MCF 10A (cell line): ENCODE measurements around the gene CDS1. TPM values are rescaled to one million over a fixed set of nuclear protein-coding genes. Genes with fewer than 3 reads are reported as not detected.

ENCODE experiments used
- BruUV-seq: library from RNA; stranded (reverse); fragments of 400-500 nt; replicated peaks from 2 replicates; lab custom pipeline; 2021; lab: Mats Ljungman, UMichigan
- CTCF ChIA-PET: fragments of 300-600 bp; sonication (Branson Sonifier 250); formaldehyde crosslinking; extraction: SDS; loops from one replicate; lab custom pipeline; 2021; ENCODE audit warnings: antibody characterized with exemption, inconsistent platforms; lab: Yijun Ruan, JAX
- POLR2A ChIA-PET: fragments of 300-600, 350-650 bp; sonication (Branson Sonifier 250); formaldehyde crosslinking; extraction: SDS; loops from one replicate; lab custom pipeline; 2020; ENCODE audit warnings: antibody characterized with exemption, inconsistent platforms; lab: Yijun Ruan, JAX
- DNase-seq: peaks from one replicate; pipeline ENCODE4 v3.0.0-alpha.2; 2018; ENCODE audit not compliant: unreplicated experiment
- H3K27ac Mint-ChIP-seq: one replicate; pipeline ENCODE4 v1.8.0; 2022; ENCODE audit warnings: mild to moderate bottlenecking, low read depth, mixed read lengths; ENCODE audit not compliant: unreplicated experiment
- H3K27me3 Mint-ChIP-seq: one replicate; pipeline ENCODE4 v1.8.0; 2022; ENCODE audit warnings: mixed read lengths; ENCODE audit not compliant: insufficient read depth, unreplicated experiment
- H3K36me3 Mint-ChIP-seq: one replicate; pipeline ENCODE4 v1.8.0; 2022; ENCODE audit warnings: mild to moderate bottlenecking, moderate library complexity, mixed read lengths; ENCODE audit not compliant: insufficient read depth, unreplicated experiment
- H3K4me1 Mint-ChIP-seq: one replicate; pipeline ENCODE4 v1.8.0; 2022; ENCODE audit warnings: mixed read lengths; ENCODE audit not compliant: insufficient read depth, unreplicated experiment
- H3K4me3 Mint-ChIP-seq: one replicate; pipeline ENCODE4 v1.8.0; 2022; ENCODE audit warnings: mild to moderate bottlenecking, moderate library complexity, mixed read lengths; ENCODE audit not compliant: unreplicated experiment
- H3K9me3 Mint-ChIP-seq: one replicate; pipeline ENCODE4 v1.8.0; 2022; ENCODE audit warnings: mixed read lengths; ENCODE audit not compliant: unreplicated experiment
- intact Hi-C: fragments of 100-400 bp; cut with micrococcal nuclease; formaldehyde crosslinking; loops from 2 replicates; pipeline ENCODE4 v1.14.1; 2022
- total RNA-seq: library from RNA; stranded (reverse); gene quantifications from 2 replicates; pipeline ENCODE4 v1.2.3, GENCODE V29; 2022
- TF ChIP-seq, protein P1 (sequence below): fragments of 200-600 bp; IDR thresholded peaks from one replicate; pipeline ENCODE4 v1.8.0; 2022; ENCODE audit warnings: antibody characterized with exemption, mild to moderate bottlenecking; ENCODE audit not compliant: unreplicated experiment

Gene CDS1
- total RNA-seq, 1 experiment from 2014 or later = 11.5 TPM

DNA sequence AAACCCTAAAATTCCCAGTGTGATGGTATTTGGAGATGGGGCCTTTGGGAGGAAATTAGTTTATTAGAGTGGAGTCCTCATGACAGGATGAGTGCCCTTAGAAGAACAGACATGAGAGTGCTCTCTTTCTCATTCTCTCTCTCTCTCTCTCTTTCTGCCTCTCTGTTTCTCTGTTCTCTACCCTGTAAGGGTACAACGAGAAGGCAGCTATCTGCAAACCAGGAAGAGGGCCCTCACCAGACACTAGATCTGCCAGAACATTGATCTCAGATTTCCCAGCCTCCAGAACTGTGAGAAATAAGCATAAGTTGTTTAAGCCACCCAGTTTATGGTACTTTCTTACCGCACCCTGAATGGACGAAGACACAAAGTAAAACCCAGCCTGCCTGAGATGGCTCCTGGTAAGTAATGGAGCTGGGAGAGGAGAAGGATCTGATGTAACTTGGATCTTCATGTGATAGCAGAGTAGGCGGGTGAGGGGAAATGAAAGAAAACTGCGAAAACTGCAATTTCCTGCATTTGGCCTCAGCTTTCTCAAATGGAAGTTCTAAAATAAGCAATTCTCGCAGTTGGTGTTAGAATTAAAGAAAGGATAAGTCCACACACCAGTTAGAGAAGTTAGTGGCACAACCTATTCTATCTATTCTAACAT, 8.7 kb upstream of the CDS1 start:
- Mint-ChIP-seq H3K4me3 (no peak overlapping the region), H3K4me1 (peaks cover 15% of the 10 kb centered on the region), H3K9me3 (no peaks in the 10 kb centered on the region), H3K27ac (no peak overlapping the region), H3K36me3 (no peaks in the 10 kb centered on the region), H3K27me3 (no peaks in the 10 kb centered on the region)
- BruUV-seq = no TSS peak
- TF ChIP-seq, protein P1, sequence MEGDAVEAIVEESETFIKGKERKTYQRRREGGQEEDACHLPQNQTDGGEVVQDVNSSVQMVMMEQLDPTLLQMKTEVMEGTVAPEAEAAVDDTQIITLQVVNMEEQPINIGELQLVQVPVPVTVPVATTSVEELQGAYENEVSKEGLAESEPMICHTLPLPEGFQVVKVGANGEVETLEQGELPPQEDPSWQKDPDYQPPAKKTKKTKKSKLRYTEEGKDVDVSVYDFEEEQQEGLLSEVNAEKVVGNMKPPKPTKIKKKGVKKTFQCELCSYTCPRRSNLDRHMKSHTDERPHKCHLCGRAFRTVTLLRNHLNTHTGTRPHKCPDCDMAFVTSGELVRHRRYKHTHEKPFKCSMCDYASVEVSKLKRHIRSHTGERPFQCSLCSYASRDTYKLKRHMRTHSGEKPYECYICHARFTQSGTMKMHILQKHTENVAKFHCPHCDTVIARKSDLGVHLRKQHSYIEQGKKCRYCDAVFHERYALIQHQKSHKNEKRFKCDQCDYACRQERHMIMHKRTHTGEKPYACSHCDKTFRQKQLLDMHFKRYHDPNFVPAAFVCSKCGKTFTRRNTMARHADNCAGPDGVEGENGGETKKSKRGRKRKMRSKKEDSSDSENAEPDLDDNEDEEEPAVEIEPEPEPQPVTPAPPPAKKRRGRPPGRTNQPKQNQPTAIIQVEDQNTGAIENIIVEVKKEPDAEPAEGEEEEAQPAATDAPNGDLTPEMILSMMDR = no peak
- intact Hi-C loops = no loop called here
- no peak for DNase-seq
- ChIA-PET CTCF (interaction anchor here (0.6 to 0.7 kb wide), 2 partner anchors 92 to 329 kb away, joined by 3 read pairs; no protein-coding TSS in a partner anchor), POLR2A (no interaction called here)

DNA sequence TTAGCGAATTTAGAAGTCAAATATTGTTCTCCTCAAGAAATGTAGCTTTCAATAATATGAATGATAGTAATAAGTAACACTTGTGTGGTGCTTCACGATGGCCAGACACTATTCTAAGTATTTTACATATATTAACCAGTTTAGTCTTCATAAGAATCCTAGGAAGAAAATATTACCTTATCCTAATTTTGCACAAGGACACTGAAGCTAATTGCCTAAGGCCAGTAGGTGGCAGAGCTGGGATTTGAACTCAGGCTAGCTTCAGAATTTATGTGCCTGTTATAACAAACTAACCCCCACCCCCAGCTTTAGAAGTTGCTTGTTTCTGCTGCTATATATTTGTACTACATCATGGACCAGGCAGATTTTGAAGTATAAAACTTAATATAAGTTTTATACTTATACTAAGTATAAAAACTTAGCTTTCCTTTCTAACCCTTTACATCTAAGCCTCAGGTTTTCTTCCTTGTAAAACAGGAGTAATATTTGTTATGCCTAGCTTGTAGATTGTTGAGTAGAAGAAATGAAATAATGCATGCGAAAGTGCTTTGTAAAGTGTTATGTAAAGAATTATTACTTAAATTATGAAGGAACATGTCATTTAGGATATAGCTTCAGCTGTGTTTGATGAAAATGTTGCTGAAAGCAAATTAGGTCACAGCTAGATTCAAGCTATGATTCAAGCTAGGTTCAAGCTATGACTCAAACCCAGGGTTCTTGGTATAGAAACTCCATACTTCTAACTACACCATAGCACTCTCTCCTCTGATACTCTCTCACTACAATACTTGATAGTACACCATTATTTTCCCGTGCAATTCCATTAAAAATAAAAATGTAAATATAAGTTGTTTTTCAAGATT, 4.2 kb upstream of the CDS1 start:
- Mint-ChIP-seq H3K36me3 (no peaks in the 10 kb centered on the region), H3K27ac (no peak overlapping the region), H3K27me3 (no peaks in the 10 kb centered on the region), H3K4me3 (no peak overlapping the region), H3K4me1 (peaks cover 13% of the 10 kb centered on the region), H3K9me3 (no peaks in the 10 kb centered on the region)
- TF ChIP-seq, protein P1 = peak; percentile 48
- intact Hi-C loops = loop anchor here (1.0 to 2.0 kb wide), 3 partner anchors 172 to 393 kb away; no protein-coding TSS in a partner anchor
- POLR2A ChIA-PET = interaction anchor here (0.9 to 2.8 kb wide), 7 partner anchors 52 to 392 kb away, joined by 3 to 20 read pairs (median 6); partner anchors contain the start of gene WDFY3
- DNase-seq = peak; percentile 67
- BruUV-seq = no TSS peak
- CTCF ChIA-PET = interaction anchor here (0.6 to 2.7 kb wide), 30 partner anchors 9 to 913 kb away, joined by 3 to 22 read pairs (median 4); partner anchors contain the start of gene WDFY3

DNA sequence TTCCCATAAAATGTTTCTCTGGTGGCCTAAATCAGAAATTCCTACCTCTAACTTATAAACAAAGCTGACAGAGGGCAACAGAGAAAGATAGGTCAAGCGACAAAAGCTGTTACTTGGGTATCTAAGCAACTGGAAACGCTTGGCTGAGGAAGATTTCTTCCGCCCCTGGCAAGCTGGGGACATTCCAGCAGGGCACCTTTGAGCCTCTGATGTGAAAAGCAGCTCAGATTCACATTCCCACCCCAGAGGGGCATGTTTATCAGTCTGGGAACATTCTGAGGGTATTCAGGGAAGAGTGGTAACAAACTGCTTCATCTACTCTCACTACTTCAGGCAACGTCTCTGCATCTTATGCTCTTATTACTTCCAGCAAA, 3.5 kb upstream of the CDS1 start:
- Mint-ChIP-seq H3K27ac (no peak overlapping the region), H3K4me1 (peaks cover 13% of the 10 kb centered on the region), H3K4me3 (no peak overlapping the region), H3K9me3 (no peaks in the 10 kb centered on the region), H3K27me3 (no peaks in the 10 kb centered on the region), H3K36me3 (no peaks in the 10 kb centered on the region)
- intact Hi-C loops = loop anchor here (2.0 kb wide), 1 partner anchor 171 kb away; no protein-coding TSS in a partner anchor
- DNase-seq = no peak
- BruUV-seq = no TSS peak
- POLR2A ChIA-PET = interaction anchor here (1.1 to 2.8 kb wide), 6 partner anchors 52 to 387 kb away, joined by 3 to 20 read pairs (median 6); partner anchors contain the start of gene WDFY3
- CTCF ChIA-PET = interaction anchor here (0.7 to 2.7 kb wide), 23 partner anchors 10 to 912 kb away, joined by 3 to 22 read pairs (median 6); no protein-coding TSS in a partner anchor
- TF ChIP-seq, protein P1 = no peak
